Stomach (tissue), 4 donors: Measurements from ENCODE around the gene WNT9A.

Source experiments
- CTCF ChIP-seq, 7 experiments: fragments of 450-650 bp in 4 of 7; fragments of 200-600 bp in 3 of 7; sonication (generic) in 3 of 7; IDR thresholded peaks; one replicate each; pipeline ENCODE4 v1.5.1; 2016 to 2019; ENCODE audit warnings: antibody characterized with exemption in 7 of 7, control low read depth in 2 of 7, mild to moderate bottlenecking in 1 of 7
- EP300 ChIP-seq: sonication (generic); formaldehyde crosslinking; IDR thresholded peaks from one replicate; pipeline ENCODE4 v1.6.1; 2017; ENCODE audit warnings: antibody characterized with exemption

- no peak for TF ChIP-seq CTCF (IDR thresholded peaks at IDR 0.05)
- no peak for TF ChIP-seq EP300
Measured at GRCh38 chr1:227948493-227949260, 945 bp upstream of the WNT9A start.
